Smooth muscle cell (in vitro differentiated cells): Measurements from ENCODE around the gene JMJD4. TPM values are rescaled to one million over a fixed set of nuclear protein-coding genes. Genes with fewer than 3 reads are reported as not detected.

Source experiments
- DNase-seq: peaks from one replicate; lab custom pipeline; 2025; ENCODE audit not compliant: unreplicated experiment; lab: John Stamatoyannopoulos, UW
- H2AFZ ChIP-seq: fragments of 200-600 bp; sonication (generic); 2 replicates; pipeline ENCODE4 v1.6.0; 2016; ENCODE audit warnings: antibody characterized with exemption, low read depth, mild to moderate bottlenecking
- H3F3A ChIP-seq: fragments of 200-600 bp; sonication (generic); 2 replicates; pipeline ENCODE4 v1.6.0; 2017; ENCODE audit warnings: antibody characterized with exemption, low read depth
- H3K27ac ChIP-seq: fragments of 200-600 bp; sonication (generic); 2 replicates; pipeline ENCODE4 v1.5.1; 2016; ENCODE audit warnings: low read depth, mild to moderate bottlenecking
- H3K27me3 ChIP-seq: fragments of 200-600 bp; sonication (generic); 2 replicates; pipeline ENCODE4 v1.6.1; 2016; ENCODE audit warnings: low read depth, mild to moderate bottlenecking
- H3K36me3 ChIP-seq: fragments of 200-600 bp; sonication (generic); 2 replicates; pipeline ENCODE4 v1.5.1; 2016; ENCODE audit warnings: low read depth
- H3K4me1 ChIP-seq: fragments of 200-600 bp; sonication (generic); 2 replicates; pipeline ENCODE4 v1.5.1; 2016; ENCODE audit warnings: low read depth
- H3K4me2 ChIP-seq: fragments of 200-600 bp; sonication (generic); 2 replicates; pipeline ENCODE4 v1.6.0; 2016; ENCODE audit warnings: mild to moderate bottlenecking
- H3K4me3 ChIP-seq: fragments of 200-600 bp; sonication (generic); 2 replicates; pipeline ENCODE4 v1.5.1; 2016; ENCODE audit warnings: mild to moderate bottlenecking
- H3K79me2 ChIP-seq: fragments of 200-600 bp; sonication (generic); 2 replicates; pipeline ENCODE4 v1.6.0; 2016; ENCODE audit warnings: low read depth, mild to moderate bottlenecking
- H3K9ac ChIP-seq: fragments of 200-600 bp; sonication (generic); 2 replicates; pipeline ENCODE4 v1.6.0; 2016; ENCODE audit warnings: low read depth
- H3K9me3 ChIP-seq: fragments of 200-600 bp; sonication (generic); replicated peaks from 2 replicates; pipeline ENCODE4 v1.5.1; 2016; ENCODE audit warnings: low read depth
- H4K20me1 ChIP-seq: fragments of 200-600 bp; sonication (generic); 2 replicates; pipeline ENCODE4 v1.6.0; 2016; ENCODE audit warnings: low read depth
- CTCF ChIP-seq: fragments of 200-600 bp; sonication (generic); IDR thresholded peaks from 2 replicates; pipeline ENCODE4 v1.5.1; 2017; ENCODE audit warnings: borderline replicate concordance, mild to moderate bottlenecking, antibody characterized with exemption; ENCODE audit not compliant: insufficient read depth, poor library complexity, severe bottlenecking
- WGBS: methylation state at CpG from one replicate; pipeline ENCODE4 v1.1.7; 2016; ENCODE audit warnings: low lambda C conversion rate; 5-methylcytosine and 5-hydroxymethylcytosine counted together
- polyA plus RNA-seq: library from polyadenylated mRNA; unstranded; fragments of >200 nt; fragmentation: Nextera tagmentation; extraction: Ambion mirVana; gene quantifications from 2 replicates; pipeline ENCODE4 v1.2.1, GENCODE V29; 2016
- total RNA-seq: library from RNA; depleted of rRNA; stranded (reverse); fragments of >200 nt; gene quantifications from 2 replicates; pipeline ENCODE4 v1.2.3, GENCODE V29; 2014

JMJD4 gene
- total and polyA plus RNA-seq, 2 experiments from 2014 or later = 8.5 to 19.5 TPM

- Histone ChIP-seq H3K9me3 (no peaks in the 10 kb centered on the region), H3K27me3 (no peaks in the 10 kb centered on the region), H3K27ac (peak overlapping the region; percentile 86), H3K4me3 (no peak overlapping the region), H3K79me2 (peaks cover 18% of the 10 kb centered on the region), H3K4me2 (peak overlapping the region; percentile 32), H2AFZ (no peak overlapping the region), H3F3A (peaks cover 15% of the 10 kb centered on the region), H3K36me3 (no peaks in the 10 kb centered on the region), H3K4me1 (peaks cover 4% of the 10 kb centered on the region), H4K20me1 (peaks cover 97% of the 10 kb centered on the region), H3K9ac (peak overlapping the region; percentile 67)
- TF ChIP-seq CTCF = no peak
- DNase-seq = peak; percentile 5
- WGBS = 48% methylated on average over 15 of the region's 15 CpGs
Observed at GRCh38 chr1:227759341-227760300, 24.5 kb upstream of the JMJD4 start.

- no peaks in the 10 kb centered on the region for H3K36me3 ChIP-seq
- H3K79me2 ChIP-seq = peaks cover 25% of the 10 kb centered on the region
- peak overlapping the region; percentile 64 for H3K27ac ChIP-seq
- H3K9ac ChIP-seq = no peak overlapping the region
- no peaks in the 10 kb centered on the region for H3K9me3 ChIP-seq
- TF ChIP-seq CTCF = no peak
- peaks cover 97% of the 10 kb centered on the region for H4K20me1 ChIP-seq
- 28% methylated on average over 6 of the region's 6 CpGs for WGBS
- H3F3A ChIP-seq = peaks cover 15% of the 10 kb centered on the region
- H3K4me1 ChIP-seq = peaks cover 4% of the 10 kb centered on the region
- H3K4me3 ChIP-seq = no peak overlapping the region
- H2AFZ ChIP-seq = no peak overlapping the region
- peak overlapping the region; percentile 32 for H3K4me2 ChIP-seq
- no peaks in the 10 kb centered on the region for H3K27me3 ChIP-seq
- no peak for DNase-seq
Observed at GRCh38 chr1:227758366-227758765, 23.3 kb upstream of the JMJD4 start.

GRCh38 chr1:227757781-227758180 lies 22.7 kb upstream of the JMJD4 start:
- peak overlapping the region; percentile 27 for H3K27ac ChIP-seq
- H2AFZ ChIP-seq = no peak overlapping the region
- no peak for TF ChIP-seq CTCF
- H3K4me3 ChIP-seq = no peak overlapping the region
- H3K4me2 ChIP-seq = no peak overlapping the region
- H3K4me1 ChIP-seq = peaks cover 4% of the 10 kb centered on the region
- no peak overlapping the region for H3K9ac ChIP-seq
- H3K36me3 ChIP-seq = no peaks in the 10 kb centered on the region
- H3F3A ChIP-seq = peaks cover 15% of the 10 kb centered on the region
- peaks cover 28% of the 10 kb centered on the region for H3K79me2 ChIP-seq
- WGBS = 81% methylated on average over 2 of the region's 2 CpGs
- no peak for DNase-seq
- H3K27me3 ChIP-seq = no peaks in the 10 kb centered on the region
- no peaks in the 10 kb centered on the region for H3K9me3 ChIP-seq
- peaks cover 97% of the 10 kb centered on the region for H4K20me1 ChIP-seq
